Upper lobe of left lung (tissue), 4 donors: Measurements from ENCODE around the gene KIAA0825.

Experiments
- CTCF ChIP-seq, 6 experiments: fragments of 450-650 bp in 4 of 6; fragments of 200-600 bp in 2 of 6; sonication (generic) in 2 of 6; IDR thresholded peaks; one replicate each; pipeline ENCODE4 v1.5.1; 2016 to 2019; ENCODE audit warnings: antibody characterized with exemption in 6 of 6
- EP300 ChIP-seq, 4 donors: sonication (generic); formaldehyde crosslinking; IDR thresholded peaks; one replicate each; pipeline ENCODE4 v1.5.1; 2017; ENCODE audit warnings: antibody characterized with exemption in 4 of 4, control low read depth in 2 of 4
- POLR2A ChIP-seq, 4 donors: fragments of 450-650 bp; IDR thresholded peaks; one replicate each; pipeline ENCODE4 v1.5.1; 2016 to 2017; ENCODE audit warnings: antibody characterized with exemption in 4 of 4, mild to moderate bottlenecking in 2 of 4
- POLR2AphosphoS5 ChIP-seq, 2 donors: sonication (generic); formaldehyde crosslinking; IDR thresholded peaks; one replicate each; pipeline ENCODE4 v1.5.1; 2017; ENCODE audit warnings: antibody characterized with exemption in 2 of 2

GRCh38 chr5:94658272-94658671 lies 39.9 kb upstream of the KIAA0825 start:
- no peak for TF ChIP-seq CTCF (IDR thresholded peaks at IDR 0.05)
- no peak for TF ChIP-seq POLR2AphosphoS5 (IDR thresholded peaks at IDR 0.05)
- no peak for TF ChIP-seq POLR2A (IDR thresholded peaks at IDR 0.05)
- TF ChIP-seq EP300 (IDR thresholded peaks at IDR 0.05): no peak
